Transverse colon (tissue), 4 donors: Measurements from ENCODE around the gene ARHGEF7.

ENCODE experiments used
- CTCF ChIP-seq, 5 experiments: fragments of 200-600 bp in 3 of 5; fragments of 450-650 bp in 2 of 5; sonication (generic) in 3 of 5; IDR thresholded peaks; 1 replicate in 2 of 5; 2 replicates in 3 of 5; pipeline ENCODE4 v1.5.1; 2016 to 2017; ENCODE audit warnings: antibody characterized with exemption in 5 of 5, inconsistent platforms in 3 of 5, mild to moderate bottlenecking in 2 of 5, moderate library complexity in 1 of 5
- EP300 ChIP-seq: sonication (generic); formaldehyde crosslinking; IDR thresholded peaks from one replicate; pipeline ENCODE4 v1.6.1; 2017; ENCODE audit warnings: antibody characterized with exemption, low read depth
- POLR2A ChIP-seq: fragments of 450-650 bp; IDR thresholded peaks from one replicate; pipeline ENCODE4 v1.6.1; 2016; ENCODE audit warnings: antibody characterized with exemption, mild to moderate bottlenecking, moderate library complexity
- POLR2AphosphoS5 ChIP-seq, 3 donors: sonication (generic); formaldehyde crosslinking; IDR thresholded peaks; one replicate each; pipeline ENCODE4 v1.6.1; 2016; ENCODE audit warnings: antibody characterized with exemption in 3 of 3

GRCh38 chr13:111074826-111075225 lies 40.3 kb upstream of the ARHGEF7 start:
- TF ChIP-seq CTCF (IDR thresholded peaks at IDR 0.05) (no peak), POLR2A (no peak), EP300 (no peak), POLR2AphosphoS5 (IDR thresholded peaks at IDR 0.05) (no peak)
